ENCODE data around the gene ABCB9. TPM values are rescaled to one million over a fixed set of nuclear protein-coding genes. Genes with fewer than 3 reads are reported as not detected.

ABCB9 gene
- total and polyA plus RNA-seq, 2 experiments from 2014 or later = 1.2 to 7.0 TPM

GRCh38 chr12:122918827-122919226, 47.4 kb downstream of the ABCB9 start (continued):
- TF ChIP-seq ZNF462 (CRISPR knock-in tag; IDR thresholded peaks at IDR 0.05) (no peak), REST (IDR thresholded peaks at IDR 0.05; ENCODE audit: unreplicated experiment) (no peak), ETS1 (IDR thresholded peaks at IDR 0.05) (no peak), CREB1 (CRISPR knock-in tag; IDR thresholded peaks at IDR 0.05; ENCODE audit: low read depth) (no peak), EZH2 (IDR thresholded peaks at IDR 0.05; ENCODE audit: low read depth, unreplicated experiment) (no peak), ZNF114 (CRISPR knock-in tag; IDR thresholded peaks at IDR 0.05) (no peak)
